ENCODE measurements around the gene PACRG. TPM values are rescaled to one million over a fixed set of nuclear protein-coding genes. Genes with fewer than 3 reads are reported as not detected.

The PACRG gene
- total and polyA plus RNA-seq, 2 donors (not counting 3 experiments of a cell fraction or from before 2014, with no cell fraction given), result 0.08 TPM; not detected in 1

DNA sequence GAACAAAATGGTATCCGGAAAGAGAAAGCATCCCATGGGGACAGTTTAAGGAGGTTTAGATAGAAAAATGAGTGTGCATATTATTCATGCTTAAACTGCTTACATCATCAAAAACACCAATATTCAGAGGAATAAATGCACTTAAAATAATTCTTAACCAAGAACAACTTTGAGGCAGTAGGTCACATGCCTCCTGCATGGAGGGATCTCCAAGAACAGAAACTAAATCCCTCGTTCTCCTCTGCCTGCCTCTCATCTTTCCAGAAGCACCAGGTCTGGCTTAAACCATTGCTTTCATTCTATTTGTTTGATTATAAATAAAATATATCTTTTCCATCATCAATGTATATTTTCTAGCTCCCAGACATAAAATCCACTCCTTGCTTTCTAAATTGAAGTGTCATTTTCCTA lies 583.2 kb downstream of the PACRG start:
- H3K79me2 ChIP-seq (ENCODE audit: control insufficient read depth, insufficient read depth, low read length), result no peaks in the 10 kb centered on the region
- H3K27me3 ChIP-seq (ENCODE audit: control insufficient read depth in 2 of 2, insufficient read depth in 2 of 2, low read length in 2 of 2), result no peaks in the 10 kb centered on the region
- H3K9me1 ChIP-seq (replicated peaks; ENCODE audit: control insufficient read depth, extremely low read depth, insufficient read depth, low read length), result no peaks in the 10 kb centered on the region
- DNase-seq (ENCODE audit: low read depth, low spot score) (no peak), FAIRE-seq (no peak)
- no peaks in the 10 kb centered on the region for H3K36me3 ChIP-seq (ENCODE audit: control insufficient read depth in 2 of 2, extremely low read depth in 1 of 2, insufficient read depth in 2 of 2, low read length in 2 of 2)
- no peak overlapping the region for H3K4me2 ChIP-seq (ENCODE audit: insufficient read depth, low read length)
- dilution Hi-C loops (cut with MboI; ENCODE audit: extremely low pct_ligation_motif_present, low sequenced_read_pairs), result no loop called here
- CTCF ChIA-PET, result interaction anchor here (1.0 to 1.1 kb wide), 2 partner anchors 14 to 27 kb away, joined by 3 read pairs; no protein-coding TSS in a partner anchor
- H3K9me3 ChIP-seq (replicated peaks; ENCODE audit: control insufficient read depth, insufficient read depth, low read length), result no peaks in the 10 kb centered on the region
- H3K4me3 ChIP-seq (replicated peaks in 1 of 3; ENCODE audit: insufficient read depth in 1 of 3, low read depth in 1 of 3, low read length in 3 of 3), result no peak overlapping the region
- TF ChIP-seq EZH2 (IDR thresholded peaks at IDR 0.05; ENCODE audit: borderline replicate concordance, low read depth, low read length, severe bottlenecking) (no peak), MYC (IDR thresholded peaks at IDR 0.05; ENCODE audit: low read depth, low read length) (no peak)
- TF ChIP-seq, protein P1, sequence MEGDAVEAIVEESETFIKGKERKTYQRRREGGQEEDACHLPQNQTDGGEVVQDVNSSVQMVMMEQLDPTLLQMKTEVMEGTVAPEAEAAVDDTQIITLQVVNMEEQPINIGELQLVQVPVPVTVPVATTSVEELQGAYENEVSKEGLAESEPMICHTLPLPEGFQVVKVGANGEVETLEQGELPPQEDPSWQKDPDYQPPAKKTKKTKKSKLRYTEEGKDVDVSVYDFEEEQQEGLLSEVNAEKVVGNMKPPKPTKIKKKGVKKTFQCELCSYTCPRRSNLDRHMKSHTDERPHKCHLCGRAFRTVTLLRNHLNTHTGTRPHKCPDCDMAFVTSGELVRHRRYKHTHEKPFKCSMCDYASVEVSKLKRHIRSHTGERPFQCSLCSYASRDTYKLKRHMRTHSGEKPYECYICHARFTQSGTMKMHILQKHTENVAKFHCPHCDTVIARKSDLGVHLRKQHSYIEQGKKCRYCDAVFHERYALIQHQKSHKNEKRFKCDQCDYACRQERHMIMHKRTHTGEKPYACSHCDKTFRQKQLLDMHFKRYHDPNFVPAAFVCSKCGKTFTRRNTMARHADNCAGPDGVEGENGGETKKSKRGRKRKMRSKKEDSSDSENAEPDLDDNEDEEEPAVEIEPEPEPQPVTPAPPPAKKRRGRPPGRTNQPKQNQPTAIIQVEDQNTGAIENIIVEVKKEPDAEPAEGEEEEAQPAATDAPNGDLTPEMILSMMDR (IDR thresholded peaks at IDR 0.05; ENCODE audit: extremely low read depth in 1 of 2, insufficient read depth in 1 of 2, low read depth in 1 of 2, low read length in 2 of 2), result no peak
- no peak overlapping the region for H3K9ac ChIP-seq (replicated peaks; ENCODE audit: extremely low read depth, insufficient read depth, low read length)
- peaks cover 25% of the 10 kb centered on the region for H3K4me1 ChIP-seq (ENCODE audit: control insufficient read depth, extremely low read depth, insufficient read depth, low read length)
- H4K20me1 ChIP-seq (replicated peaks; ENCODE audit: control insufficient read depth, extremely low read depth, insufficient read depth, low read length), result no peaks in the 10 kb centered on the region
- intact Hi-C loops (cut with micrococcal nuclease), result loop anchor here (1.0 kb wide), 1 partner anchor 105 kb away; no protein-coding TSS in a partner anchor
- no TSS peak for BruUV-seq (replicated peaks)
- POLR2A ChIA-PET, result no interaction called here
- no peak overlapping the region for H2AFZ ChIP-seq (ENCODE audit: low read depth, low read length)
- no peak overlapping the region for H3K27ac ChIP-seq (ENCODE audit: insufficient read depth, low read depth, low read length)

DNA sequence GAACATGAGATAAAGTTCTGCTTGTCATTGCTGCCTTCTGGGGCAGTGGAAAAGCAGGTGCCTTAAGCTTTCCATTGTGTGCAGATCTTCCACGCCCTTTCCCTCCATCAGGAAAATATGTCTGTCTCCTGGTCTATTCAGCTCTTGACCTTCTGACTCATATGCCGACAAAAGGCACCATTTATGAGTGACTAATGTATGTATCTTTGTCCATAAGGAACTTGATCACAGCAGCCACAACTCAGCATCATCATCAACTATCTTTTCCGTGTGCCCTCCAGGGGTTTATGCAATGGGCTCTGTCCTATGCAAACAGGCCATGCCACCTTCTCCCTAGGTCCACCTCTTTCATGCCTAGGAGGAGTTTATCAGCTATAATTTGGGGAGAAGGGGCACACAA lies 584.1 kb downstream of the PACRG start:
- Histone ChIP-seq H3K4me1 (ENCODE audit: control insufficient read depth, extremely low read depth, insufficient read depth, low read length) (peaks cover 25% of the 10 kb centered on the region), H3K79me2 (ENCODE audit: control insufficient read depth, insufficient read depth, low read length) (no peaks in the 10 kb centered on the region), H3K4me2 (ENCODE audit: insufficient read depth, low read length) (no peak overlapping the region), H3K9me3 (replicated peaks; ENCODE audit: control insufficient read depth, insufficient read depth, low read length) (no peaks in the 10 kb centered on the region), H3K9ac (replicated peaks; ENCODE audit: extremely low read depth, insufficient read depth, low read length) (no peak overlapping the region), H3K4me3 (replicated peaks in 1 of 3; ENCODE audit: insufficient read depth in 1 of 3, low read depth in 1 of 3, low read length in 3 of 3) (no peak overlapping the region), H3K27ac (ENCODE audit: insufficient read depth, low read depth, low read length) (no peak overlapping the region), H3K9me1 (replicated peaks; ENCODE audit: control insufficient read depth, extremely low read depth, insufficient read depth, low read length) (no peaks in the 10 kb centered on the region), H2AFZ (ENCODE audit: low read depth, low read length) (no peak overlapping the region), H3K36me3 (ENCODE audit: control insufficient read depth in 2 of 2, extremely low read depth in 1 of 2, insufficient read depth in 2 of 2, low read length in 2 of 2) (no peaks in the 10 kb centered on the region), H4K20me1 (replicated peaks; ENCODE audit: control insufficient read depth, extremely low read depth, insufficient read depth, low read length) (no peaks in the 10 kb centered on the region), H3K27me3 (ENCODE audit: control insufficient read depth in 2 of 2, insufficient read depth in 2 of 2, low read length in 2 of 2) (no peaks in the 10 kb centered on the region)
- ChIA-PET POLR2A (no interaction called here), CTCF (interaction anchor here (0.9 to 1.1 kb wide), 5 partner anchors 10 to 28 kb away, joined by 3 to 4 read pairs (median 3); no protein-coding TSS in a partner anchor)
- TF ChIP-seq FOS (IDR thresholded peaks at IDR 0.05; ENCODE audit: borderline replicate concordance, insufficient read depth, low read length) (peak; percentile 93), EZH2 (IDR thresholded peaks at IDR 0.05; ENCODE audit: borderline replicate concordance, low read depth, low read length, severe bottlenecking) (no peak), MYC (IDR thresholded peaks at IDR 0.05; ENCODE audit: low read depth, low read length) (no peak), POLR2AphosphoS5 (IDR thresholded peaks at IDR 0.05; ENCODE audit: insufficient read depth, low read depth, low read length) (no peak), JUN (IDR thresholded peaks at IDR 0.05; ENCODE audit: borderline replicate concordance, insufficient read depth, insufficient read length, low read depth) (peak; percentile 54), POLR2A (IDR thresholded peaks at IDR 0.05; ENCODE audit: low read depth, low read length) (no peak), GATA2 (IDR thresholded peaks at IDR 0.05; ENCODE audit: insufficient read depth, insufficient read length, low read depth, low read length) (peak; percentile 32)
- TF ChIP-seq, protein P1 (IDR thresholded peaks at IDR 0.05; ENCODE audit: extremely low read depth in 1 of 2, insufficient read depth in 1 of 2, low read depth in 1 of 2, low read length in 2 of 2), result no peak
- intact Hi-C loops (cut with micrococcal nuclease) (no loop called here), dilution Hi-C loops (cut with MboI; ENCODE audit: extremely low pct_ligation_motif_present, low sequenced_read_pairs) (no loop called here)
- peak; percentile 84 for FAIRE-seq
- BruUV-seq (replicated peaks), result no TSS peak
- DNase-seq (ENCODE audit: low read depth, low spot score), result peak; percentile 48
